ENCODE results near the gene PYGM.

DNA sequence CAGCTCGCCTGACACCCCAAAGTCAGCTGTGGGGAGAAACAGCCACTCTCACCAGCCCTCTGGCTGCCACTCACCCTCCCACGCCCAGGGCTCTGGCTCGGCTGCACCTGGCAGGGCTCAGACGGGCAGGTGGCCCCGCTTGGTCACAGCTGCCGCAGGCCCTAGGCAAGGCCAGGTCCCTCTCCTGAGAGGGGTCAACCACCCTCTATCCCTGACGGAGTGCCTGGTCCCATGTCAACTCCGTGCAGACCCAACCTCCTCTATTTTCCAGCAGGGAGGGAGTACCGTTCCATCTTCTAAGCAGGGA lies 41.3 kb upstream of the PYGM start:
- TF ChIP-seq, protein P1, sequence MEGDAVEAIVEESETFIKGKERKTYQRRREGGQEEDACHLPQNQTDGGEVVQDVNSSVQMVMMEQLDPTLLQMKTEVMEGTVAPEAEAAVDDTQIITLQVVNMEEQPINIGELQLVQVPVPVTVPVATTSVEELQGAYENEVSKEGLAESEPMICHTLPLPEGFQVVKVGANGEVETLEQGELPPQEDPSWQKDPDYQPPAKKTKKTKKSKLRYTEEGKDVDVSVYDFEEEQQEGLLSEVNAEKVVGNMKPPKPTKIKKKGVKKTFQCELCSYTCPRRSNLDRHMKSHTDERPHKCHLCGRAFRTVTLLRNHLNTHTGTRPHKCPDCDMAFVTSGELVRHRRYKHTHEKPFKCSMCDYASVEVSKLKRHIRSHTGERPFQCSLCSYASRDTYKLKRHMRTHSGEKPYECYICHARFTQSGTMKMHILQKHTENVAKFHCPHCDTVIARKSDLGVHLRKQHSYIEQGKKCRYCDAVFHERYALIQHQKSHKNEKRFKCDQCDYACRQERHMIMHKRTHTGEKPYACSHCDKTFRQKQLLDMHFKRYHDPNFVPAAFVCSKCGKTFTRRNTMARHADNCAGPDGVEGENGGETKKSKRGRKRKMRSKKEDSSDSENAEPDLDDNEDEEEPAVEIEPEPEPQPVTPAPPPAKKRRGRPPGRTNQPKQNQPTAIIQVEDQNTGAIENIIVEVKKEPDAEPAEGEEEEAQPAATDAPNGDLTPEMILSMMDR (IDR thresholded peaks at IDR 0.05 in 2 of 3, conservative IDR thresholded peaks at IDR 0.05 in 1 of 3; ENCODE audit: borderline replicate concordance in 1 of 3, insufficient read depth in 1 of 3, low read depth in 2 of 3, low read length in 2 of 3) = no peak
- TF ChIP-seq POLR2A (IDR thresholded peaks at IDR 0.05; ENCODE audit: borderline replicate concordance, extremely low read depth, insufficient read depth, insufficient read length) (no peak), YY1 (IDR thresholded peaks at IDR 0.05; ENCODE audit: extremely low read depth, insufficient replicate concordance, low read depth, low read length) (no peak), EZH2 (IDR thresholded peaks at IDR 0.05) (no peak), ZFX (IDR thresholded peaks at IDR 0.05) (no peak), SP1 (IDR thresholded peaks at IDR 0.05; ENCODE audit: low read depth) (no peak)
- TF ChIP-seq, protein P2, sequence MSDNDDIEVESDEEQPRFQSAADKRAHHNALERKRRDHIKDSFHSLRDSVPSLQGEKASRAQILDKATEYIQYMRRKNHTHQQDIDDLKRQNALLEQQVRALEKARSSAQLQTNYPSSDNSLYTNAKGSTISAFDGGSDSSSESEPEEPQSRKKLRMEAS (IDR thresholded peaks at IDR 0.05) = no peak

All from HCT116 (cell line).